Stimulated activated CD8-positive, alpha-beta memory T cell treated with anti-CD3 and anti-CD28 coated beads, Interleukin-12 subunit alpha, Interleukin-12 subunit beta, amount 100 ng/mL, for 4 hours (primary cell): ENCODE results near the gene PIPOX.

Source experiments
- DNase-seq: peaks from one replicate; pipeline ENCODE4 v3.0.0-alpha.2; 2020; ENCODE audit warnings: low read depth

Gene PIPOX

GRCh38 chr17:29099527-29099926, 56.6 kb downstream of the PIPOX start:
- DNase-seq, result no peak

GRCh38 chr17:29100296-29100695, 57.4 kb downstream of the PIPOX start:
- no peak for DNase-seq

GRCh38 chr17:29102046-29102445, 59.1 kb downstream of the PIPOX start:
- no peak for DNase-seq

- no peak for DNase-seq
Measured at GRCh38 chr17:29102741-29103181, 59.8 kb downstream of the PIPOX start.

GRCh38 chr17:29103341-29103740, 60.4 kb downstream of the PIPOX start:
- no peak for DNase-seq
